ENCODE data around the gene CREM. TPM values are rescaled to one million over a fixed set of nuclear protein-coding genes. Genes with fewer than 3 reads are reported as not detected.

CREM gene
- total and polyA plus RNA-seq, 3 donors from 2014 or later: 156 to 405 (median 266) TPM

DNA sequence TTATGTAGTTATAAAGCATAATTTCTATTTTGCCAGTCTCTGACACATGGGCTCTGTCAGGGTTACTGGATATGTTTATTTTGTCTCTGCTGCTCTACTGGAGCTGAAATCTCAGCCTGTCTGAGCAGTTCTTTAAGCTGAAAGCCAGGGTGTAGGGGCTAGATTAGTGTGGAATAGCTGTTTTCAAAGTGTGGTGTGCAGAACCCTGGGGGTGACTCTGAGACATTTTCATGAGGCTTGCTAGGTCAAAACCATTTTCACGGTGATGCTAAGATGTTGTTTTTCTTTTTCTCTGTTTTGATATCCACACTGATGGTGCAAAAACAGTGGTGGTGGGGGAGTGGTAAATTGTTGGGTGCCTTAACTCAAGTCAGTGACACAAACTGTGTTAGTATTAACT is 45.5 kb downstream of the CREM start:
- 35 to 80% methylated on average over 1 of the region's 1 CpG for WGBS, 2 donors
- H3K4me1 ChIP-seq: no peaks in the 10 kb centered on the region
- TF ChIP-seq, protein P1, sequence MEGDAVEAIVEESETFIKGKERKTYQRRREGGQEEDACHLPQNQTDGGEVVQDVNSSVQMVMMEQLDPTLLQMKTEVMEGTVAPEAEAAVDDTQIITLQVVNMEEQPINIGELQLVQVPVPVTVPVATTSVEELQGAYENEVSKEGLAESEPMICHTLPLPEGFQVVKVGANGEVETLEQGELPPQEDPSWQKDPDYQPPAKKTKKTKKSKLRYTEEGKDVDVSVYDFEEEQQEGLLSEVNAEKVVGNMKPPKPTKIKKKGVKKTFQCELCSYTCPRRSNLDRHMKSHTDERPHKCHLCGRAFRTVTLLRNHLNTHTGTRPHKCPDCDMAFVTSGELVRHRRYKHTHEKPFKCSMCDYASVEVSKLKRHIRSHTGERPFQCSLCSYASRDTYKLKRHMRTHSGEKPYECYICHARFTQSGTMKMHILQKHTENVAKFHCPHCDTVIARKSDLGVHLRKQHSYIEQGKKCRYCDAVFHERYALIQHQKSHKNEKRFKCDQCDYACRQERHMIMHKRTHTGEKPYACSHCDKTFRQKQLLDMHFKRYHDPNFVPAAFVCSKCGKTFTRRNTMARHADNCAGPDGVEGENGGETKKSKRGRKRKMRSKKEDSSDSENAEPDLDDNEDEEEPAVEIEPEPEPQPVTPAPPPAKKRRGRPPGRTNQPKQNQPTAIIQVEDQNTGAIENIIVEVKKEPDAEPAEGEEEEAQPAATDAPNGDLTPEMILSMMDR (IDR thresholded peaks at IDR 0.05): no peak
- no peak for TF ChIP-seq POLR2A (IDR thresholded peaks at IDR 0.05)
- DNase-seq: no peak
- H3K27ac ChIP-seq: no peak overlapping the region
- no peaks in the 10 kb centered on the region for H3K27me3 ChIP-seq
- no peak overlapping the region for H3K4me3 ChIP-seq
- no peaks in the 10 kb centered on the region for H3K9me3 ChIP-seq
- H3K36me3 ChIP-seq (ENCODE audit: low read depth, missing control alignments): no peaks in the 10 kb centered on the region
- intact Hi-C loops (cut with DNase I; ENCODE audit: low total_unique reads): no loop called here

DNA sequence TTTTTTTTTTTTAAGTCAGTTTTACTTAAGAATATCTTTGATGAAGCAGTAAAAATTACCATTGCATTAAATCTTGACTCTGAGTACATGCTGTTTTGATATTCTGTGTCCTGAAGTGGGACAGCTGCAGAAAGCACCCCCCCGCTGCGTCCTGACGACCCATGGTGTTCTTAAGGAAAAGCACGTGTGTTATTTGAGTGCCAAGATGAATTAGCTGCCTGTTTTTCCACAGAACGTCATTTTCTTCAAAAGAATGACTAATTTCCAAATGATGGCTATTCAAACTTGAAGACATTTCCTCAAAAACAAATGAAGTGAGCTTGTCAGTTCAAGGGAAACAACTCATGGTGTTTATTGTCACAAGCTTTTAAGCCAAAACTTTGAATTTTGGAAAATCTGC is 45.9 kb downstream of the CREM start:
- no peak for DNase-seq
- TF ChIP-seq, protein P1 (IDR thresholded peaks at IDR 0.05): no peak
- no peak for TF ChIP-seq POLR2A (IDR thresholded peaks at IDR 0.05)
- Histone ChIP-seq H3K27me3 (no peaks in the 10 kb centered on the region), H3K9me3 (no peaks in the 10 kb centered on the region), H3K27ac (no peak overlapping the region), H3K4me1 (no peaks in the 10 kb centered on the region), H3K4me3 (no peak overlapping the region), H3K36me3 (ENCODE audit: low read depth, missing control alignments) (no peaks in the 10 kb centered on the region)
- WGBS, 2 donors: 41 to 58% methylated on average over 5 of the region's 5 CpGs
- intact Hi-C loops (cut with DNase I; ENCODE audit: low total_unique reads): no loop called here

DNA sequence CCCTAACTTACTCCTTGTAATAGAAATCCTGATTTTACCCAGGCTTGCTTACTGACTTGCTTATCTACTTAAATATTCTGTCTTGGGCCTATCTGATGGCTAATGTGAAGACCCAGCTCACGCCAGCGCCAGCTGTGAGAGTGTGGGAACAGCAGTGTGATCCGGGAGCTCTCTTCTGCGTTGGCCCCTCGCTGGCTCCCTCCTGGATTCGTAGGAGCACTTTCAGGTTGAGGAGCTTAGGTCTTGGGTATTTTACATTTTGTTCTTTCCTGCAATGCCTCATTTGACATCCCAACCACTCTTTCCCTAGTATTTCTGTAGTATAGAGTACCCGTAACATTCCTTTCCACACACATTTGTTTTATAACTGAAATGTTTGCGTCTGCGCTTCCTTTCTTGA is 51.7 kb downstream of the CREM start:
- Histone ChIP-seq H3K4me1 (no peaks in the 10 kb centered on the region), H3K9me3 (no peaks in the 10 kb centered on the region), H3K36me3 (ENCODE audit: low read depth, missing control alignments) (no peaks in the 10 kb centered on the region), H3K4me3 (no peak overlapping the region), H3K27me3 (no peaks in the 10 kb centered on the region), H3K27ac (no peak overlapping the region)
- intact Hi-C loops (cut with DNase I; ENCODE audit: low total_unique reads): no loop called here
- 92% methylated on average over 9 of the region's 9 CpGs for WGBS, 2 donors
- no peak for TF ChIP-seq POLR2A (IDR thresholded peaks at IDR 0.05)
- TF ChIP-seq, protein P1 (IDR thresholded peaks at IDR 0.05): no peak
- DNase-seq: no peak

DNA sequence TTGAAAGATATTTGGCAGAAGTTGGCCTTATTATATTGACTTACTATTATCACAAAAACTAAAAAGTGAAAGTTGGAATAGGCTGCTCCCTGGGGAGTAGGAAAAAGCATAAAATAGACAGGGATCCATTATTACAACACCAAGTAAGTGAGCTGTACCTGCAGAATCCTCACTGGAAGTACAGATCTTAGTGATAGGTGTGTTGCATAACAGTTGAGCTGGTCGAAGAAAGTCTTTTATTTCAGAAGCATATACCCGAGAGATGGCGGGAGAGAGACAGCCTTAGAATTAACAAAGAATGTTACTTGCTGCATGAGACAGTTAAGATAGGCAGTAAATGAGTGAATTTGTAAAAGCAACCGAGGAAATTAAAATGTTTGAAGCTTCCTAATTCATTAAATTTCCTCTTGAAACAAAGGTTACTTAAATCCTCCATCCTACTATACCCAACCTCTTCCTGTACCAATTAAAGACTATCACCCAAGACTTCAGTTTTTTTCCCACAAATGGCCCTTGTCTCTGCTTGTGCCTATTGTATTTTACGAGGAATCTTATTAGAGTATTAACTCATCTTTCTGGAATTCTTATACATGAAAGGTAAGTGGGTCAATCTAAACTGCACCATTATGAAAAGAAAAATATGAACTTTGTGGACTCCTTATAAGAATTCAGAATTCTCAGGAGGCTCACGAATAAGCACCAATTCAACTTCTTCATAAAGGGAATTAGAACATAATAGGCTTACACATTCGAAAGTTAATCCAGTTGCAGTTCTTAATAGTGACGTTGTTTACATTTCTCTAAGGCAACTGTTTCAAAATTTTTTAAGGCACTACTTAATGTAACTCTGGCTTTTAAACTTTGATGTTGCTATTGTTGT is 56.2 kb downstream of the CREM start:
- H3K36me3 ChIP-seq (ENCODE audit: low read depth, missing control alignments): no peaks in the 10 kb centered on the region
- H3K27me3 ChIP-seq: no peaks in the 10 kb centered on the region
- WGBS, 2 donors: 85 to 89% methylated on average over 8 of the region's 8 CpGs
- intact Hi-C loops (cut with DNase I; ENCODE audit: low total_unique reads): no loop called here
- H3K27ac ChIP-seq: no peak overlapping the region
- no peak overlapping the region for H3K4me3 ChIP-seq
- no peak for DNase-seq
- TF ChIP-seq, protein P1 (IDR thresholded peaks at IDR 0.05): no peak
- no peak for TF ChIP-seq POLR2A (IDR thresholded peaks at IDR 0.05)
- H3K4me1 ChIP-seq: no peaks in the 10 kb centered on the region
- no peaks in the 10 kb centered on the region for H3K9me3 ChIP-seq

All from testis (tissue), 3 donors.